NCI-H524 (cell line): ENCODE data around the gene FASLG.

Experiments used
- DNase-seq, 2 experiments: peaks; one replicate each; lab custom pipeline; 2025; lab: John Stamatoyannopoulos, UW

The FASLG gene

GRCh38 chr1:172646653-172647052 is 12.2 kb upstream of the FASLG start:
- no peak for DNase-seq

DNA sequence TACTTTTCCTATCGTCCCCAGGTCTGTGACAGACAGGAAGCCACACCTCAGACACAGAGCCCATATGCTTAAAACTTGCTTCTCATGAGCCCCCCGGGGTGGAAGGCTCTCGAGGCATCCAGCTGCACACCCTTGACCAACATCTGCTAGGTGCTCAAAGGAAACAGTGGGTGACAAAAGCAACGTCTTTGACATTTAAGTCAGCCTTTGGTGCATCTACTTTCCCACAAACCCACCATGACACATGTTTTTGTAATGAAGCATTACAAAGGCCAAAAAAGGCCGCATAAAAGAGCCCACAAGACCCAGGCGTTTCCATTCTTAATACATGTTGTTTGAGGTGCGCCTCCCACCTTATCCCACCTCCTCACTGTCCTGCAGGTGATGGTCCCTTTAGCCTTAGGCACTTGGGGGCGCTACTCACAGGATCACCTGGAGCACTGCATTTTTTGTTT is 11.8 kb upstream of the FASLG start:
- peak in 1 of 2 experiments; percentile 26 for DNase-seq

DNA sequence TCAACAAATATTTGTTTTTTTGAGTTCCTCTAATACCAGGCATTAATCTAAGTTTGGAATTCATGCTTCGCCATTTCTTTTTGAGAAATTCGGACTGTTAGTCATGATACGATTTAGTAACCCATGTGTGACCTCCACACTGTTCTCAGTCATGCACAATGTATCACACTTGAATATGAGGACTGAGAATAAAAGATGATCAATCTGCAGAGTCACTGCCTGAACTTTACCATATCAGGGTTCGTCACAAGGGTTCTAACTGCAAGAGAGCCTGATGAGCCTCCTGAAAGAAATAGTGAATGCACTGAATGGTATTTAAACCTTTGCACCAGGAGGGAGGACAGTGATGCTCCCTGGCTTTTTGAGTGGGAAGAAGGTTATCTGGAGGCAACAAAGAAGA is 10.9 kb upstream of the FASLG start:
- DNase-seq = no peak

- DNase-seq = no peak
Observed at GRCh38 chr1:172650474-172651193, 8.3 kb upstream of the FASLG start.

- DNase-seq = no peak
Observed at GRCh38 chr1:172653015-172653709, 5.7 kb upstream of the FASLG start.

- no peak for DNase-seq
Observed at GRCh38 chr1:172654535-172654934, 4.4 kb upstream of the FASLG start.

DNA sequence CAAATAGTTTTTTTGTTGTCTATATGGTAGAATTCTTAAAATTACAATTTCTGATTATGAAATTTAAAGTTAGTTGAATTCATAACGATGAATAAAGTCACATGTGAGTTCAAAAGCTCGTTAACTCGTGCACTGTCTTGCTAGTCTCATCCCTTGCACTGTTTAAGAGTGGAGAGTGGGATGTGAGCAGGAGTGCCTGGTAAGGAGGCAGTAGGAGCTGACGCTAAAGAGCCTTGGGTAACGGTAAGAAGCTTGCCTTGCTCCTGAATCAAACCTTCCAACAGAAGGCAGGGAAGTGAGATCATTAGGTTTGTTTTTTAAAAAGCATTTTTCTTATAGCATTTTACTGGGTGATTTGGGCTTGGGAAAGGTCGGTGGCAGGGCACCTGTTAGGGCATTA is 2.3 kb upstream of the FASLG start:
- no peak for DNase-seq

GRCh38 chr1:172657586-172657985 is 1.3 kb upstream of the FASLG start:
- no peak for DNase-seq

GRCh38 chr1:172661107-172661506 is 2.2 kb downstream of the FASLG start:
- DNase-seq = no peak

DNA sequence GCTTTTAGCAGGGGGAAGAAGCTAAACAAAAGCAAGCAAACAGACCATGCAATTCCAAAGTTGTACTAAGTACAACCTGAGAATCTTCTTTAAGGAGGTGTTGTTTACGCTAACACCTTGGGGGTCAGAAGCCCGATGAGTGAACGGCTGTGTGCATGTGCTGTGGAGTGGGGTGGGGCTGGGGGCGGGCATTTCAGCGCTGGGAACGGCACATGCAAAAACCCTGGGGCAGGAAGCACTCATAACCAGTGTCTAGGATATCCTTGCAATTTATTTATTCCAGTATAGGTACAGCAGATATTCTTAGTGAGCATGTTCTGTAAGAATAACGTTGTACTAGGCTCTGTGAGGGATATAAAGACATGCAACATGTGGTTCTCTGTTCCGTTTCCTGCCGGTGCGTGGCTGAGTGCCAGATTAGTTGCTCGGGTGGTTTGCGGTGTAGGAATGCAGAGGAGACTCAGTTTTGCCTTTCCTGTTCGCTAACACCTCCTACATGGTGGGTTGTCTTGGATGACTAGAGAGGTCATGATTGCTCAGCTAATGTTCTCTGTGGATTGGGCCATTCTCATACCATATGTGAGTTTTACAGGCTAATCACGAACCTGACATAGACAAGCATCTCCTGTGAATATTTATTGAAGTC is 3.7 kb downstream of the FASLG start:
- DNase-seq = no peak

GRCh38 chr1:172663732-172664131 is 4.8 kb downstream of the FASLG start:
- no peak for DNase-seq

- DNase-seq = no peak
Observed at GRCh38 chr1:172668097-172668496, 9.2 kb downstream of the FASLG start.

DNA sequence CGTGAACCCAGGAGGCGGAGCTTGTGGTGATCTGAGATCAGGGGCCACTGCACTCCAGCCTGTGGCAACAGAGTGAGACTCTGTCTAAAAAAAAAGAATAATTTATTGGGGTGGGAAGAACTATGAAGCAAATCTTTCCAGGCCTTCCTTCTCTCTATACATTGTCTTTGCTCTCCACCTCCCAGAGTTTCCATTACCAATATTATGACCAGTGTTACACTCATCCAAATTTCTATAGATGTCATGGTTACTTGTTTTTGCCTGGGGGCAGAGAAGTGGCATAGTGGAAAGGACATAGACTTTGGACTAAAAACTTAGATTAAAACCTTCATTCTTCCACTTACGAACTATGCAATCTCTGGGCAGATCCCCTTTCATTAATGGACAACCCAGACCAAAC is 10.1 kb downstream of the FASLG start:
- DNase-seq = no peak

DNA sequence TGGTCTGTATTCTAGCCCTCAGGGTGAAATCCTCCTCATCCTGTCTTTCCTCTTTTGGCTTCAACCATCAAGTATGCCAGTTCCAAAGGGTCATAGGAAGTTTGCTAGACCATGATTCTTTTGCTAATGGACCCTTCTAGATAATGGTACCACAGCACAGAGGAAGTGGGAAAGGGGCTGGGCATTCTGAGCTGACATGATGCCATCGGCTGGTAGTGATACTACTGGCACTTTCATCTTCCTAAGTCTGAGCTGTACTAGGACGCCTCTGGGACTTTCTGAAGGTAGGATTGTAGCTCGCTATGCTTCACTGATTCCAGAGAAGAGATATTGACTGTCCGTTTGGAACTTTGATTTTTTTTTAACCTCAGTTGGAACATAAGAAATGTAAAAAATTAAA is 11.4 kb downstream of the FASLG start:
- DNase-seq = no peak

DNA sequence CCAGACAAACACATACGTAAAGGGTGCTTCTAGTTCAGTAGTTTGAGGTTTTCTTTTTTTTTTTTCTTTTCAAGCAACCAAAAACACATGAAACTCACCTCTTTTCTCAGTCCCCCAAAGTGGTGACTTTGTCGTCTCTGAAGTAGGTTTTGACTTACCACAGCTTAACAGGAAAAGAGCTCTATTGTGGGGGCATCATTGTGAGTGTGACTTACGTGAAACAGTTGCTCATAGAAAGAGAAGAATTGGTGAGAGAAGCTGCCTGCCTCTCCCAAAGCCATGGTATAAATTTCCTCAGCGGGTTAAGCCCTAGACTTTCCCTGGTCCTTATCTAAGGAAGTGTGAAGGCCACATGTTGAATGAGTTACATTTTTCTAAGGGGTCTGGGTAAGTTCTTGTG is 11.9 kb downstream of the FASLG start:
- no peak for DNase-seq

DNA sequence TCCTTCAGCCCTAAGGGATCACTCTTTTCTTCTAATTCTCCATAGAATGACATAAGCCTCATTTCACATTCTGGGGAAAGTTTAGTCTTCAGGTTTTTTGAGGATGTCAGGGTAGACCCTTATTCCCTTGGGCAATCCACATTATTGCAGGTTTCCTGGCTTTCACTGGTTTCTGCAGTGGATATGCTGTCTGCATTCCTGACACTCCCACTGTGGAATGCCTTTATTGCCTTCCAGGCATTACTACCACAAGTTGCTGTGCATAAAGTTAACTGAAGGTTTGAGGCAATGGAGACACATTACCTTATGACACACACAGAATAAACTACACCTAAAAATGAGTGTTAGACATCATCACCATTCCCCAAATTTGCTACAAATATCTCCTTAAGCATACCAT is 12.7 kb downstream of the FASLG start:
- DNase-seq = no peak

DNA sequence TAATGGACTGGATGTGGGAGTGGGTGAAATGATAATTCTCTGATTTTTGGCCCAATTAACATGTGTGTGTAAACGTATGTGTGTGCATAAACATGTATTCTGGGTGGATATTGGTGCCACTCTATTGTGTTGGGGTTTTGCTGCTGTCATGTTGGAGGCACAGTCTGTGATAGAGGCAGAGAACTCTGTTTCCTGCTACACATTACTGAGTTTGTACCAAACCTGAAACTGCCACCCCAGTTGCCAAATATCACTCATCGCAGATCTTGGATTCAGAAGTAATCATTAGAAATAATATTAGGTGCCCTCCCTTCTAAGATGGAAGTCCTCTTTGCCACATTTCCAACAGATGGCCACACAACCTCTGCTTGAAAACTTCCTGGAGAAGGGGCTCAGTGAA is 13.8 kb downstream of the FASLG start:
- DNase-seq = no peak

- no peak for DNase-seq
Observed at GRCh38 chr1:172673761-172674160, 14.9 kb downstream of the FASLG start.

GRCh38 chr1:172674831-172675613 is 16.1 kb downstream of the FASLG start:
- DNase-seq = no peak

GRCh38 chr1:172679000-172679772 is 20.3 kb downstream of the FASLG start:
- DNase-seq = peak; percentile 11 to 31

- DNase-seq = no peak
Observed at GRCh38 chr1:172680244-172680643, 21.3 kb downstream of the FASLG start.
